Mammary epithelial cell (primary cell): ENCODE data around the gene LTB4R2.

Source experiments
- CTCF ChIP-seq, 2 donors: IDR thresholded peaks in 1 of 2; conservative IDR thresholded peaks in 1 of 2; 2 replicates each; pipeline ENCODE4 v1.5.1; 2011 to 2012; ENCODE audit warnings: inconsistent platforms in 2 of 2, low read length in 2 of 2, mild to moderate bottlenecking in 2 of 2, control low read depth in 1 of 2, low read depth in 1 of 2; ENCODE audit not compliant: insufficient read depth in 1 of 2; ENCODE audit errors: extremely low read depth in 1 of 2
- EZH2 ChIP-seq: IDR thresholded peaks from 2 replicates; pipeline ENCODE4 v1.6.1; 2012; ENCODE audit warnings: low read length, inconsistent platforms, borderline replicate concordance

GRCh38 chr14:24277606-24278321 is 32.2 kb upstream of the LTB4R2 start:
- no peak for TF ChIP-seq CTCF (conservative IDR thresholded peaks at IDR 0.05 in 1 of 2, IDR thresholded peaks at IDR 0.05 in 1 of 2; ENCODE audit: extremely low read depth in 1 of 2, insufficient read depth in 1 of 2, low read depth in 1 of 2, low read length in 2 of 2)
- TF ChIP-seq EZH2: no peak
